Astrocyte of the spinal cord (primary cell): ENCODE results near the gene DIP2B.

ENCODE experiments used
- DNase-seq: peaks from one replicate; pipeline ENCODE4 v3.0.0; 2011; ENCODE audit warnings: low read depth, low spot score
- H3K4me3 ChIP-seq: 2 replicates; pipeline ENCODE4 v1.5.1; 2011; ENCODE audit warnings: low read depth, mild to moderate bottlenecking, low read length, moderate library complexity
- in situ Hi-C: cut with HindIII; loops from 2 replicates; pipeline ENCODE4 v1.10.0; 2017; ENCODE audit warnings: low sequenced_read_pairs
- TF ChIP-seq, protein P1 (sequence below): IDR thresholded peaks from 2 replicates; pipeline ENCODE4 v1.5.1; 2012; ENCODE audit warnings: low read depth, mild to moderate bottlenecking, low read length, inconsistent platforms

Gene DIP2B

GRCh38 chr12:50569876-50570275 is 65.1 kb downstream of the DIP2B start:
- H3K4me3 ChIP-seq = no peak overlapping the region
- no peak for DNase-seq
- TF ChIP-seq, protein P1, sequence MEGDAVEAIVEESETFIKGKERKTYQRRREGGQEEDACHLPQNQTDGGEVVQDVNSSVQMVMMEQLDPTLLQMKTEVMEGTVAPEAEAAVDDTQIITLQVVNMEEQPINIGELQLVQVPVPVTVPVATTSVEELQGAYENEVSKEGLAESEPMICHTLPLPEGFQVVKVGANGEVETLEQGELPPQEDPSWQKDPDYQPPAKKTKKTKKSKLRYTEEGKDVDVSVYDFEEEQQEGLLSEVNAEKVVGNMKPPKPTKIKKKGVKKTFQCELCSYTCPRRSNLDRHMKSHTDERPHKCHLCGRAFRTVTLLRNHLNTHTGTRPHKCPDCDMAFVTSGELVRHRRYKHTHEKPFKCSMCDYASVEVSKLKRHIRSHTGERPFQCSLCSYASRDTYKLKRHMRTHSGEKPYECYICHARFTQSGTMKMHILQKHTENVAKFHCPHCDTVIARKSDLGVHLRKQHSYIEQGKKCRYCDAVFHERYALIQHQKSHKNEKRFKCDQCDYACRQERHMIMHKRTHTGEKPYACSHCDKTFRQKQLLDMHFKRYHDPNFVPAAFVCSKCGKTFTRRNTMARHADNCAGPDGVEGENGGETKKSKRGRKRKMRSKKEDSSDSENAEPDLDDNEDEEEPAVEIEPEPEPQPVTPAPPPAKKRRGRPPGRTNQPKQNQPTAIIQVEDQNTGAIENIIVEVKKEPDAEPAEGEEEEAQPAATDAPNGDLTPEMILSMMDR = no peak
- in situ Hi-C loops = no loop called here

DNA sequence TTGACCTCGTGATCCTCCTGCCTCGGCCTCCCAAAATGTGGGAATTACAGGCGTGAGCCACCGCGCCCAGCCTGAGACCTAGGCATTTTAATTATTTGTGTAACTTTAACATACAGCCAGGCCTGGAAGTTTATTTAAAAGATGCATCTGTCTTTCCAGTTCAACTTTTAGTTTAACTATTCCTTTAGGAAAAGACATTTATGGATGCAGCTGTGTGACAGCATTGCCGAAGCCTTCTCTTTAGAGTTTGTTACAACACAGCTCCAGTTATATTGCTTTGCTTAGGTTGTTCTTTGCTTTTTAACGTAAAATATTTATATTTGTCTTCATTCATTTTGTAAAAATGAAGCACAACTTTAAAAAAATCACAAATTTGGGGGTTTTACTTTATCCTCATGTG is 67.0 kb downstream of the DIP2B start:
- no peak for DNase-seq
- no peak overlapping the region for H3K4me3 ChIP-seq
- in situ Hi-C loops = no loop called here
- TF ChIP-seq, protein P1 = no peak

DNA sequence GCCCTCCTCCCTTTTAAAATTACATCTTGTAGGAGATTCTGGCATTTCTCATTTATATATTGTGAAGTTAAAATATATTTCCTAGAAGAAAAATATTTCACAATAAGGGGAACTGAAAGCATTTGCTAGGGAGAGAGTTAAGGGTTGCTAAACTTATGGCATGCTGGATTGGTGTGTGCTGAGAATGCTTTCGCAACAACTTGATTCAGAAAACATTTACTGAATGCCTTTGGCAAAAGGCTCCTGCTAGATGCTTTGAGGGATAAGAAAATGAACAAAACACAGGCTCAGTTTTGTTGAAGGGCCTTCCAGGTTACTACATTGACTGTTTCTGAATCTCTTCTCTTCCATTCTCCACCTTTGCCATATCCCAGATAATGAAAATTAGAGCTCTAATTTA is 67.5 kb downstream of the DIP2B start:
- TF ChIP-seq, protein P1 = no peak
- H3K4me3 ChIP-seq = no peak overlapping the region
- in situ Hi-C loops = no loop called here
- peak; percentile 58 for DNase-seq

DNA sequence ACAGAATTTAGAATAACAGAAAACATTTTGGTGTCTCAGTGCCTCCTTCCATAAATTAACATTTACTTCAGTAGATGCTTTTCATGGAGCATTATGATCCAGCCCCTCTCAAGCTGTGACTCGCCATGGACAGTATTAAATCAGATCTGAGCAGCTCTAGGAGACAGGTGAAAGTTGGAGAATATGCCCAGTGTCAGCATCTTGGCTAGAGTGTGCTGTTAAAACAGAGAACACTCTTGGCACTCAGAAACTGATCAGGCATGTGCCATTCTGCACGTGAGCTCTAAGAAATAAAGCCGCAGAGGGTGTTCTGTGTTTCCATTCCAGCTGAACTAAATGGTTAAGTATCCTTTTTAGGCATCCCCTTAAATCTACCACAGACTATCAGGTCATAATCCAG is 68.0 kb downstream of the DIP2B start:
- in situ Hi-C loops = no loop called here
- no peak overlapping the region for H3K4me3 ChIP-seq
- no peak for DNase-seq
- TF ChIP-seq, protein P1 = no peak

DNA sequence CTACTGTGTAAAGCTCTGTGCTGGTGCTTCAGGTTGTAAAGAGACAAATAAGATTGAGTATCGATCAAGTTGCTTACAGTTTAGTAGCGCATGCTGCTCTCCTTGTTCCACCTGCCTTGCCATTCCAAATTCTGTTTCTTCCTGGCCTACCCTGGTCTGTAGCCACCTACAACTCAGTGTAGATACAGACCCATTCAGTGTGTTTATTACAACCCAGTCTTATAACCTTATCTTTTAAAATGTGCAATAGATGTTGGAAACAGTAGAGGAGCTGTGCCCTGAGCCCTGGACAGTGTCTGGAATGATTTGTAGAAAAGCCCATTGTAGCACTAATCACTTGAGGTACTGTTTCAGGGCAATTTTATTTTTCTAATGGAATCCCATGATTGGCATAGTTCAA is 68.5 kb downstream of the DIP2B start:
- no peak overlapping the region for H3K4me3 ChIP-seq
- no peak for DNase-seq
- TF ChIP-seq, protein P1 = no peak
- in situ Hi-C loops = no loop called here

DNA sequence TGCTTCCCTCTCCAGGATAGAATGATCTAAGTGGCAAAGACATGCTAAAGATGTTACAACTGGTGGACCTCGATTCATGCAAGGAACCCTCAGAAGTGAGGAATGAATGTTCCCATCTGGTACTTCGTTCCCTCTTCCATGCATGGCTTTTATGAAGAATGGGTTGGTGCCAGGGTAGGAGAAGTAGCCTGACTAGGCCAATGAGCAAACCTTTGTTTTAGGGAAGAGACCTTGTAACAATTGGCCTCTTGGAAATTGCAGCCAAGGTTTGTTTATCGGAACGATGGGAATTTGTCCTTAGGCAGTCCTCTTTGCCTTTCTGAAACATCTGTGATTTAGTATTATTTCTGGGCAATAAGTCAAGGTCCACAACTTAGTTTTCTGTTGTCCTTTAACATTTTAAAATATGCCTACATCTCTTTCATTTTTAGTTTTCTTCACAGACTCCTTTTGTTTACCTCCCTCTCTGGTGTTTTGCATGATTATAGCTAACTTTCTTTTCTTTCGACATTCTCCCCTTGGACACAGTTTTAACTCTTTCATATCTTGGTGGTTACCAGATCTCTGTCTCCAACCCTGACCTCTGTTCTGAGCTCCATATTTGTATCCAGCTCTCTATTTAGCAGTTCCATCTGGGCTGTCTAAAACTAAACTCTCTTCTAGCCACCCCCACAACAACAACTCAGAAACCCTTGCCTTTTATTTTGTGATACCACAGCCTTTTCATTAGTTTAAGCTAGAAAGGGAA is 70.0 kb downstream of the DIP2B start:
- in situ Hi-C loops = no loop called here
- no peak for DNase-seq
- TF ChIP-seq, protein P1 = no peak
- no peak overlapping the region for H3K4me3 ChIP-seq
